ENCODE data around the gene WDR36.

Gene WDR36

DNA sequence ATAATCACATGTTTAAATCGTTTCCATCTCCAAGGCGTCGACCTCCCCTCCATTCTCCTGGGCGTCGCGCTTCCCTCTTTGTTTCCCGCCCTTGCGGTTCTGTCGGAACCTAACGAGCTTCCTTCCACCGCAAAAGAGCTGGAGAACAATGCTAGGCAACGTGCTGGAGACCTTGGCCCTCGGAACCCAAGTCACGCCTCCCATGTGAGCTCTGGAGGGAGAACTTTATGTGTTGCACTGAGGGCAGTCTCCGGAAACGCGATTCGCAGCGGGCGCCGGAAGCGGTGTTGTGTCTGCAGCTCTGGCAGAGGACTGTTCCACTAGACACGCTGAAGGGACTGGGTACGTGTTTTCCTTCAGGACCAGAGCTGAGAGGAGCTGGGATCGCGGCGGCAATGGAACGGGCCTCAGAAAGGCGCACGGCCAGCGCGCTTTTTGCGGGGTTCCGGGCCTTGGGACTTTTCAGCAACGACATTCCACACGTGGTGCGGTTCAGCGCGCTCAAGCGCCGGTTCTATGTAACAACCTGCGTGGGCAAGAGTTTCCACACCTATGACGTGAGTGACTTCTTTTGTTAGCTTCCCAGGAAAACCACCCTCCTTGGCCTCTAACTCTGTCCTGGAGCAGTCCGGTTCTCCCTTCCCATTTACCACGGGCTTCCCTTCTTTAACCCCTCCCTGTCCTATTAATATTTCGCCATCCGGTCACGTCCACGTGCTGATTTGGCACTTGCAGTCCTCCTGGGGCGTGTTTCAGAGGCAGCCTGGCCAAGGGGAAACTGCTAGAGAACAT is at the start of gene WDR36:
TSS of gene WDR36 (plus strand) at position 287 of the 792 bp plus-strand sequence. CDS start at position 396, 109 bp downstream.
- DNase-seq: peak; percentile 97

DNA sequence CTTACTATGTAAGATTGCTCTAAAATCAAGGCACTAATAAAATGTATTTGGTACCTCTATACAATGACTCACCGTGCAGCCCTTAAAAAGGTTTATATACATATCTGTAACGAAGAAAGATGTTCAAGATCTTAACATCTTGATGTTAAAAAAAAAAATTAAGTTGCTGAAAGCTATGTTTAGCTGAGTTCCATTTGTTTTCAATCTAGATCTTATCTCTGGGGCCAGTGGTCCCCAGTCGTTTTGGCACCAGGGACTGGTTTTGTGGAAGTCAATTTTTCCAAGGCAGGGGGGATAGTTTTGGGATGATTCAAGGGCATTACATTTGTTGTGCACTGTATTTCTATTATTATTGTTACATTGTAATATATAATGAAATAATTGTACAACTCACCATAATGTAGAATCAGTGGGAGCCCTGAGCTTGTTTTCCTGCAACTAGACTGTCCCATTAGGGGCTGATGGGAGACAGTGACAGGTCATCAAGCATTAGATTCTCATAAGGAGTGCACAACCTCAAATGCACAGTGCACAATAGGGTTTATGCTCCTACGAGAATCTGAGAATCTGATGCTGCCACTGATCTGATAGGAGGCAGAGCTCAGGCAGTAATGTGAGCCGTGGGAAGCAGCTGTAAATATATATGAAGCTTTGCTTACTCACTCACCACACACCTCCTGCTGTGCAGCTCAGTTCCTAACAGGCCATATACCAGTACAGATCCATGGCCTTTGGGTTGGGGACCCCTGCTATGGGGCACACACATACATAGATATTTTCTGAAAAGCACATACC is 48.2 kb upstream of the WDR36 start:
- peak; percentile 20 for DNase-seq

DNA sequence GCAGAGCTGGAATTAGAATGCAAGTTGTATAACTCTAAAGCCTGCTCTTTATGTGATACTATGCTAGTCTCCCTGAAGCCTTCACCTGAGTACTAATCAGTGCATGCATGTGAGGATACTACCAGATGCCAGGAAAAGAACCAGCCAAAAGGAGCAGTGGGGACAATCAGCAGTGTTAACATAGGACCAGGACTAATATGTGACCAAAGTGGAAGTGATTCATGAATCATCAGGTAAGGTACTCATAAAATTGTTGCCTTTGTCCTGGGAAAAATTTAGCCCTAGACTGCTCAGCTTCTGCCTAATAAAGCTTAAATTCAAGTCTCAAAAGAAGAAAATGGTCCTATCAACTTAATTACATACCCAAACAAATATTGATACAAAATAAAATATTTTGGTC is 34.1 kb upstream of the WDR36 start:
- DNase-seq: no peak

DNA sequence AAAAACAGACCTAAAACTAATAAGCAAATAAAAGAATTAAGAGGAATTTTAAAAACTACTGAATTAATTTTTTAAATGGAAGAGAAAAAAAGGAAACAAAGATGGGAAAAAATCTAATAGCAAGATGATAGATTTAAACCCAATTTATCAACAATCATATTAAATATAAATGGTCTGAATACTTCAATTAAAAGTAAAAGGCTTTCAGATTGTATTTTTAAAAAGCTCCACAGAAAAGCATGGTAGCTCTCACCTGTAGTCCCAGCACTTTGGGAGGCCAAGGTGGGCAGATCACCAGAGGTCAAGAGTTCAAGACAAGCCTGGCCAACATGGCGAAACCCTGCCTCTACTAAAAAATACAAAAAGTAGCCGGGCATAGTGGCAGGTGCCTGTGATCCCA is 32.0 kb upstream of the WDR36 start:
- no peak for DNase-seq

DNA sequence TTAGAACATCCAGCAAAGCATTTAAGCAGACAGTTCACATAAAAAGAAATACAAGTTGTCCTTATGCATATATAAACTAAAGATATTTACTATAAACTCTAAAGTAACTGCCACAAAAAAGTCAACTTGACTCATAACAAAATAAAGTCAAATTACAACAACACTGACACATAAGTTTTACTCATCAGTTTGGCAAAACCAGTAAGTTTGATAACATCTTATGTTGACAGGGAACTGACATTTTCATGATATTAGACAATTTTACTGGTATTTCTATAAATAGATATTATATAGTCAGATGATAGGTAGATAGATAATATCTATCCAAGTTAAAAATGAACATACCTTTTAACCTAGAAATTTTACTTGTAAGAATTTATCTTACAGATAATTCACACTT is 30.5 kb upstream of the WDR36 start:
- DNase-seq: no peak

DNA sequence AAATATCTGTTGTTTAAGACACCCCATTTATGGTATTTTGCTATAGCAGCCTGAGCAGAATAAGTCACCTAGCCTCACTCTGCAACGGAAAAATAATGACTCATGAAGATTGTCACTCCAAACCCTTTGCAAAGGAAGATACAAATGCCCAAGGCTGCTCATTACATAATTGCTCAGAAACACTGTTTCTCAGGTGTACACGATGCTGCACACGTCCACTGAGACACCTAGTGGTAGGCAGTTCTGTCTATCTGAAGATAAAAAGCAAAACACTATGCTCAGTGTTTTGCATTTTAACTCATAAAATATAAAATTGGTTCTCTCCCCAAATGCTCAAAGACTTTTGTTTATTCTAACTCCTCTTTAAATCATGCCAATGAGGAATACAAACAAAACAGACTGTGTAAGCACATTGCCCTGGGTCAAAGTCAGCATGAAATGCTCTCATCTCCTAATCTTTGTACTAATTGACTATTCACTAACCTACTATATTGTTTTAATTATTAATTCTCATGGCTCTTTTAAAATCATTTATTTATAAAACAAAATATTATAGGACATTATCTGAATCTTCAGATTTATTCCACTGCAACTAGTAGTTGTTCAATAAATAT is 28.3 kb upstream of the WDR36 start:
- peak; percentile 77 for DNase-seq

DNA sequence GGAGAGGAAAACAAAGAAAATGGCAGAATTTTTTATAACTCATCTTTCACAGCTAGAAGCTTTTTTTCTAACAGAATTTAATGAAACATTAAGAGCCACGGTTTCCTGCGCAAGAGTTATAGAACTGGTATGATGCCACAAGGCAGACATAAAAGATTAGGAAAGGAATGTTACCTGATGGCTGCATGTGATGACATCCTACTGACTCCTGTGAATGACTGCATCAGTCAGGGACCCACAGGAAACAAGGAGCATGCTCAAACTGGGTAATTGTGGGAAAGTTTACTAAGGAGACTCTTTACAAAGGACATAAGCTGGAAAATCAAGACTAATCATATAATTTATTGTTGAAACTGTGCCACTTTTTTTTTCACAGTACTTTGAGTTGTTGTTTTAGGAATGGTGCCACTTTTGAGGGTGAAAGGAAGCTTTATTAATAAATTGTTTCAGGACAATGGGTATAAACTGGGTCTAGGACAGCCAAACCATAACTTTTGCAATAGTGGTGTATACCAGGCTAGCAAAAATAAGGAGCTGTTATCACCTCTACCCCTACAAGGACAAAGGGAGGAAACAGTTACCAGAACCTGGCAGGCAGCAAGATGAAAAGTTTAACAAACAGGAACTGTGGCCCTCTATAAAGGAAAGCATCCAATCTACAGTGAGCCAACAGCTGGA is 25.7 kb upstream of the WDR36 start:
- no peak for DNase-seq

DNA sequence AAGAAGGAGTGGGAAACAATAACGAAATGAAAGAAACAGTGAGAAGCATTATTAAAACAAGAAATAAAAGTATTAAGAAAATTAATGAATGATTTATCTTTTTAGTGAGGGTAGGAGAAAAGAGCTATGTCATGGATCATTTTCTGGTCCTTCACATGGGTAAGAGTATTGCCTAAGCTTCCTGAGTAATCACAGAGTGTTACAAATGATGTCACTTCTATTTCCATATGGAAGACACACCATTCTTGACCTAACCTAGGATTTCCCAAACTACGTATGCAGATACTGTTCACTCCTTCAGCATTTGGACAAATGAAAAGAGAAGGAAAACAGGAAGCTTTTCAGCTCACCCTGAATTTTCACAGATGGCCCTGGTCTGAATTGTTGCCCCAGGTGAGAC is 23.9 kb upstream of the WDR36 start:
- DNase-seq: peak; percentile 4

DNA sequence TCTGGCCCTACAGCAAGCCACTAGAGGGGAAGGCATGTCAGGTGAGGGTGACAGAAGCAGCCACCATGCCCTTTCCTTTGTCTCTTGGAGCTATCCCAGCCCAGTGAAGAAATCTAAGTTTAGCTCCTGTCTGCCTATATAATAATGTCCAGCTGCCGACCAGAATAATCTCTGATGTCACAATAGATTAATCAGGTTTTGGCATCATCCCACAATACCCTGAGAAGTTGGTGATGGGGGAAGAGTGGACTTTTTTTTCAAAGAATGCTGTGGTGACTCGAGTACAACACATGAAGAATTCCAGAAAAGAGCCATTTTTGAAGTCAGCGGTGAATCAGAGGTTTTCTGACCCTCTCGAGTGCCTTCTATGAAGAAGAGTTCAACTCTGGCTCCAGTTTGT is 22.3 kb upstream of the WDR36 start:
- no peak for DNase-seq

DNA sequence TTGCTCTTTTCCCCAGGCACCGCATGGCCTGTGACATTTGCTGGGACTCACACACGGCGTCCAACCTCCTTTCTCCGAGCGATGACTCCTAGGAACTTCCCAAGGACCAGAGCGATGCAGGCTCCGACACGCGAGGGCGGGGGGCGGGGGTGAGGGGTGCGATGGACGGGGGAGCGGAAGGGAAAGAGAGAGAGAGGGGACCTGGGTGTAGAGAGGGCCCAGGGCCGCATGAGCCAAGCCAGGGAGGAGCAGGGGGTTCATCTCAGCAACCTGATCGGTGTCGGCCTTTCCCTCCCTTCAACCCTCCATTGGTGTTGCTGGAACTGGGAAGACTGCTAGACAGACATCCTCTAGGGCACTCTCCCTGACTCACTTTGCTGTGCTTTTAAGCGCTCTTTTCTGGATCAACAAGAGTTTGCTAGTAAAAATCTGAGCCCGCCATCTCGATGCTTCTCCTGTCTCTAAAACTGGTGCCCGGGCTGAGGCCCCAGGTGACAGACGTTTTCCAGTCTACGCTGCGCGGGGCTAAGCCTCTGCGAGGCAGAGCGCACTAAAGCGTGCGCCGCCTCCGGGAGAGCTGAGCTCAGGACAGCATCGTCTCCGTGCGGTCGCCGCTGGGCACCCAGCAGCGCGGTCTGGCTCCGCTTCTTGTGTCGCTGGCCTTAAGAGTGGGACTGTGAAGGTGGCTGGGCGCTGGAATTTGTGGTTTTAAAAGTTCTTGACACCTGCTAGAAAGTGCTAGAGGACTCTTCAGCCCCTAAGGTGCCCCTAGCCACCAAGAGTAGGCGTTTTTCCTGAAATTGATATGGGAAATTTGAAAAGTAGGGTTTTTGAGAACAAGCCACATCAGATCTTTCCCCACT is 21.6 kb upstream of the WDR36 start:
- DNase-seq: peak; percentile 79

DNA sequence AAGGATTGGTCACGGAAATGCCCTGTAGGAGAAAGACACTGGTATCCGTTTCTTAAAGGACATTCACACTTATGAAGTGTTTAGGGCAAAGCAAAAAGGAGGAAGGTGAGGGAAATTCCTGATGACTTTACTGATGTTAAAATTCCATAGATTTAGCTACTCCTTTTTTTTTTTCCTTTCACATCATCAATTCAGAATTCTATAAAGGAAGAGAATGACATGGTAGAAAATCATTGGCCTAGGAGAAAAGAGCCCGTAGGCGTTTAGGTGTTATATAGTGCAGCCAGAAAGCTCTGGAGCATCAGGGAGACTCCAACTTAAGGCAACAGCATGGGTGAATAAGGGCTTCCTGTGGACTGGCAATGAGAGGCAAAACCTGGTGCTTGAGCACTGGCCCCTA is 20.7 kb upstream of the WDR36 start, which contains the start of gene TSLP:
TSS of gene TSLP (plus strand) at position 301 of the 400 bp plus-strand sequence. CDS start 178 bp downstream, outside the sequence.
- DNase-seq: peak; percentile 22

DNA sequence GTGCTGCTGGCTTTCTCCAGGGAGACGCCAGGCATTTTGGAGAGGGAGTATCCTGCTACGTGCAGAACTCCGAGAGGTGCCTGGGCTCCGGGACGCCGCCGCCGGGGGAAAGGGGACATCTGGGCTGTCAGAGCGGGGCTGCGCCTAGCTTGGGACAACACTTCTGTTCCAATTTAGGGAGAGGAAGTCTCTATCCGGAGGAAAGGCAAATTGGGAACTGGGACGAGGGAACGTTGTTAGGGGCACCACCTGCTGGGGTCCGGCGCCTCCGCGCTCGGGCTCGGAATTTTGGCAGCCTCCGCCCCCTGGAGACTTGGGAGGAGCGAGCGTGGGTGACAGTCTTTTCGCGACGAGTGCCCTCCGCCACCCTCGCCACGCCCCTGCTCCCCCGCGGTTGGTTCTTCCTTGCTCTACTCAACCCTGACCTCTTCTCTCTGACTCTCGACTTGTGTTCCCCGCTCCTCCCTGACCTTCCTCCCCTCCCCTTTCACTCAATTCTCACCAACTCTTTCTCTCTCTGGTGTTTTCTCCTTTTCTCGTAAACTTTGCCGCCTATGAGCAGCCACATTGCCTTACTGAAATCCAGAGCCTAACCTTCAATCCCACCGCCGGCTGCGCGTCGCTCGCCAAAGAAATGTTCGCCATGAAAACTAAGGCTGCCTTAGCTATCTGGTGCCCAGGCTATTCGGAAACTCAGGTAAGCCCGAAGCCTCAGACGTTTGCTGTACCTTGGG is 19.0 kb upstream of the WDR36 start:
- DNase-seq: peak; percentile 59

DNA sequence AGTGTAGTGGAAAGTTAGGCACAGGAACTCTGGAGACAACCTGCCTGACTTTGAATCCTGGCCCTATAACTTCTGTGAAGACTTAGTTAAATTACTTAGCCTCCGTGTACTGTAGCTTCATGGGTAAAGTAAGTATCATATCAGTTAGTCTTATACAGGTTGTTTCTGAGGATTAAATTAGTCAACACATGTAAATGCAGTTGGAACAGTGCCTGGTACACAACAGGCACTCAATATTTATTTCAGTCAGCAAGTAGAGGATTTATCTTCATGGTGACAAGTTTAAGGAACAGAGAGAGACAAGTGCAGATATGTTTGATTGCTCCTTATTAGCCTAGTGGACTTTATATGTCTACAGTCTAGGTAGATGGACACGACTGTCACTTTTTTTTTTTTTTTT is 17.9 kb upstream of the WDR36 start:
- no peak for DNase-seq

DNA sequence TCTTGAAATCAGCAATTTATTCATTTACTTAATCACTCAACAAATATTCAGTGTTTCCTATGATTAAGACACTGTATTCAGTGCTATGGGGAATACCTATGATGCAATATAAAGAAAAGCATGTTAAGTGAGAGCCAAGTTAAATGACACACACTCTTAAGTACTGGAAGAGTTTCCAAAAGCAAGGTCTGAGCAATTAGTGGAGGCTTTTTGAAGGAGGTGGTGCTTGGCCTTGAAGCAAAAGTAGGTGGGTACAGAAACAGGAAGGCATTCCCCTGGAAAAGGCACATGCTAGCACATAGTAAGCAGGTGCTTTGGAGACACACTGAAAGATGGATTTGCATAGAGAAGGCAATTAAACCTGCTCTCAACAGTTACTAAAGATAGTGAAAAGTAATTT is 16.6 kb upstream of the WDR36 start:
- peak; percentile 3 for DNase-seq

DNA sequence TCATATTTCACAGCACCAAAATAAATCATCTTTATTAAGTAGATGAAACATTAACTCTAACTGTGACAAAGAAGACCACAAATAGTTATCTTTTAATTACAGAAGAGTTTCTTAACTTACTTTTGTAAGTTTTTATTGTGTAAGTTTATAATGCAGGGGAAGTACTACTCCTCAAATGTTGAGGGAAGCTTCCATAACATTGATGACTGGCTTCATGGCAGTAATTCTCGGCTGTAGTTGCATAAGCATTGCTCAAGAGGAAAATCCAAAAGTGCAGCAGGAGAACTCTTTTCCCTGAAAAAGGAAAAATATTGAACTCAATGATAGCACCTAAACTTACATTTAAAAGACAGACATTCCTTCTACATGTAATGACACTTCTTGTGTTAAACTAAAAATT is 16.1 kb upstream of the WDR36 start:
- DNase-seq: no peak

DNA sequence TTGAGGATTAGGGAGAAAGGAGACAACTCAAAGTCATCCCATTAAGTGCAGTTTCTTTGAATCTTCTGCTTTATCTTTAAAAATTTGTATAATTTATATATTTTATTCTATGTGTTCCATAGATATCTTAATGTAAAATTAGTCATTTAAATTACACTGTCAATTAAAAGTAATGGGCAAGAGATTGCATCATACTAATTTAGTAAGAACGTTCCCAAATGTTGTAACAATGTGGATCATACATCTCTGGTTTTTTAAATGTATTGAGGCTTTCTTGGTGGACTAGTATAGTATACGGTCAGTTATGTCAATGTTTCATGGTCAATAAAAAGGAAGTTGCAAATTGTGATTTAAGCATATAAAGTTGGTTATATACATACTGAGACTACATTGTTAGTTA is 14.5 kb upstream of the WDR36 start:
- no peak for DNase-seq

DNA sequence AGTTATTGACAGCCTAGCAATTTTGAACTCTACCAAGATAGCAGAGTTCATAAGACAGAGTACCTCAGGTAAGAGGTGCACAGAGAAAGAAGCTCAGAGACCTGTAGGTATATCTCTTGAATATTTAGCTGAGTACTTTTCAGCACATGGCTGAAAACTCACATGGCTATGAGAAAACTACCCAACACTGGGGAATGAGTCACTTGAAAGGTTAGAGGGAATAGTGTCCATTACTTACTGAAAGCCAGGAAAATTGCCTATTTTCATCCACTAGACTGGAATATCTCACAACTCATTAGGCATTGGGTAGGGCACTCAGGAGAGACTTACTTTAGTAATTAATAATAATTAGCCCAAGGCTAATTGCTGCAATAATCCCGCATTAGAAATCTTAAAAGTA is 12.3 kb upstream of the WDR36 start:
- DNase-seq: no peak

DNA sequence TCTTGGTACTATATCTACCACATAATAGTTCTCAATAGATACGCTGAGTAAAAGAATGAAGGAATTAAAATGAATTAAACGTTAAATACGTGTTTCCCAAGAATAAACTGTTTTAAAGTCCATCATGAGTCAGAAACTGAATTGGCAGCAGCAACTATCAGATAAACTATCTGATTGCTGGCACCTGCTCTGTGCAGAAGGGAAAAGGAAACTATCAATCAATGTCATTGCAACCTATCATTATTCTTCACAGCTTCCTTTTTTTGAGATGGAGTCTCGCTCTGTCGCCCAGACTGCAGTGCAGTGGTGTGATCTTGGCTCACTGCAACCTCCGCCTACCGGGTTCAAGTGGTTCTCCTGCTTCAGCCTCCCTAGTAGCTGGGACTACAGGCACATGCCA is 8.8 kb upstream of the WDR36 start:
- DNase-seq: no peak

DNA sequence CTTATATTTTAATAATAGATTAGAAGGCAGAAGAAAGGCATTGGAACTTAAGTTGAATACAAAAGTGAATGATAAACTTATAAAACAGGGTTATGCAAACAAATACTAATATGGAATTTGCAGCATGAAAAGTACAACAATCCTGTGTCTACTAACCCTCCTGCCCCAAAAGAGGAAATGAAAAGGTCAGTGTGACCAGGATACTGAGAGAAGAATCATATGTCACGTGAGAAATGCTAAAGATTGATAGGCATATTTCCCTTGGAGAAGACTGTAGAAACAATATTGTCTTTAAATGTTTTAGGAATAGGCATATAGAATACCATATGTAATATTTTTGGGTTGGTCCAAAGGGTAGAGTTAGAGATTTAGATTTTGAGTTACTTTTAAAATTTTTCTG is 3.8 kb downstream of the WDR36 start:
- no peak for DNase-seq

DNA sequence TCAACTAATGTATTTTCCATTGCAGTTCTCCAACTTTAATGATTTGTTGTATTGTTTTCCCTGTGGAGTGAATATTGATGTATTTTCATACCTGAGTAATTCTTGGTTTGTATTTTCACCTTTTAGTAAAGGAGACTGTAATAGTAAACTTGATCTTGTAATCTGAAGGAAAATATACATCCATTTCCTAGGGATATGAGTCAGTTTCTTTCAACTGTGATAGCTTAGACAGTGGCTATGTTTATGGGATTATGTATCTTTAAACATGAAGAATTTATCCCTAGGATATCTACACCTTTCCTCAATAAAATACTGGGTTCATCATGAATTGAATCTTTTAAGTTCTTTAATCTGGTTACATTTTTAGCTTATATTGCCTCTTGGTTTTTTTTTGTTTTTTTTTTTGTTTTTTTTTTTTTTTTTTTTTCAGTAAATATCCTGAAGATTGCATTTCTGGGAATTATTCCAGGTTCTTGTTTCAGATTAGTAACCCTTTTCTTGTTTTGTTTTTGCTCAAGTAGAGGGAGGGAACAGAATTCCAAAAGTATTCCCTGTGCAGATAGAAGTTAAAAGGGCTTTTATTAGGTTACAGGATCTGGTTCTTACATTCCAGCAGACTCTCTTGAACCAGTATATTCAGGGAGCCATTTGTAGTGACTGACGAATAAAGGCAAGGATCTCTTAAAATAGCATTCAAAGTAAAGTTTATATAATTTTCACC is 7.1 kb downstream of the WDR36 start:
- no peak for DNase-seq

Data from DMS53 (cell line).